Muscle layer of colon (tissue), 2 donors: ENCODE measurements around the gene THADA.

ENCODE experiments used
- H3K27ac ChIP-seq: one replicate; pipeline ENCODE4 v1.7.0; 2013; ENCODE audit warnings: low read depth, mild to moderate bottlenecking, low read length, moderate library complexity
- H3K27me3 ChIP-seq, 2 donors: one replicate each; pipeline ENCODE4 v1.7.0; 2013; ENCODE audit warnings: low read length in 2 of 2, mild to moderate bottlenecking in 2 of 2; ENCODE audit not compliant: insufficient read depth in 2 of 2, control insufficient read depth in 1 of 2
- H3K36me3 ChIP-seq: one replicate; pipeline ENCODE4 v1.7.0; 2013; ENCODE audit warnings: mild to moderate bottlenecking, low read length; ENCODE audit not compliant: insufficient read depth
- H3K4me1 ChIP-seq: one replicate; pipeline ENCODE4 v1.7.0; 2013; ENCODE audit warnings: mild to moderate bottlenecking, low read length; ENCODE audit not compliant: insufficient read depth
- H3K4me3 ChIP-seq, 2 donors: one replicate each; pipeline ENCODE4 v1.7.0; 2013; ENCODE audit warnings: low read length in 2 of 2, low read depth in 1 of 2, mild to moderate bottlenecking in 1 of 2, moderate library complexity in 1 of 2
- H3K9ac ChIP-seq: one replicate; pipeline ENCODE4 v1.7.0; 2013; ENCODE audit warnings: low read length
- H3K9me3 ChIP-seq: one replicate; pipeline ENCODE4 v1.7.0; 2013; ENCODE audit warnings: mild to moderate bottlenecking, low read length
- donor health status: abdominal sarcoma.
- donor health status: Adenocarcinoma of cecum.

The THADA gene

DNA sequence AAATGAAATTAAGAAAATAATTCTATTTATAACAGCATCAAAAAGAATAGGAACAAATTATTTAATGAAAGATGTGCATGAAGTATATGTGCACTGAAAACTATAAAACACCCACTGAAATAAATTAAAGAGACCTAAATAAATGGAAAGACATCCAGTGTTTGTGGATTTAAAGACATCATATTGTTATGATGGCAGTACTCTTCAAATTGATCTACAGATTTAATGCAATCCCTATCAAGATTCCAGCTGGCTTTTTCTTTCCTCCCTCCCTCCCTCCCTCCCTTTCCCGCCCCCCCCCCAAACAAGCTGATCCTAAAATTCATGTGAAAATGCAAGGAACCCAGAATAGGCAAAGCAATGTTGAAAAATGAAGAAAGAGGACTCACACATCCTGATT, 285.9 kb downstream of the THADA start:
- H3K9me3 ChIP-seq: no peaks in the 10 kb centered on the region
- no peak overlapping the region for H3K27ac ChIP-seq
- peaks cover 56% of the 10 kb centered on the region for H3K4me1 ChIP-seq
- H3K36me3 ChIP-seq: no peaks in the 10 kb centered on the region
- H3K4me3 ChIP-seq: no peak overlapping the region
- no peak overlapping the region for H3K9ac ChIP-seq
- H3K27me3 ChIP-seq: no peaks in the 10 kb centered on the region

DNA sequence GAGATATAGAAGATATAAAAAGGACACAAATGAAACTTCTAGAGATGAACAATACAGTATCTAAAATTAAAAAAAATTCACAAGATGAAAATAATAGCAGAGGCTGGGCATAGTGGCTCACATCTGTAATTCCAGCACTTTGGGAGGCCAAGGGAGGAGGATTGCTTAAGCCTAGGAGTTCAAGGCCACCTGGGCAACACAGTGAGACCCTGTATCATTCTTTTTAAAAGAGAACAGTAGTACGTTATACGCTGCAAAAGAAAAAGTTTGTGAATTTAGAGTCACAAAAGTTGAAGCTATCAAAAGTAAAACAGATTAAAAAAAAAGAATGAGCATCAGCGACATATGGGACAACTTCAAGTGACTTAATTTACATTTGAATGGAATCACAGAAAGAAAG, 287.9 kb downstream of the THADA start:
- Histone ChIP-seq H3K9ac (no peak overlapping the region), H3K4me3 (no peak overlapping the region), H3K36me3 (no peaks in the 10 kb centered on the region), H3K9me3 (no peaks in the 10 kb centered on the region), H3K27me3 (no peaks in the 10 kb centered on the region), H3K27ac (no peak overlapping the region), H3K4me1 (peaks cover 61% of the 10 kb centered on the region)

DNA sequence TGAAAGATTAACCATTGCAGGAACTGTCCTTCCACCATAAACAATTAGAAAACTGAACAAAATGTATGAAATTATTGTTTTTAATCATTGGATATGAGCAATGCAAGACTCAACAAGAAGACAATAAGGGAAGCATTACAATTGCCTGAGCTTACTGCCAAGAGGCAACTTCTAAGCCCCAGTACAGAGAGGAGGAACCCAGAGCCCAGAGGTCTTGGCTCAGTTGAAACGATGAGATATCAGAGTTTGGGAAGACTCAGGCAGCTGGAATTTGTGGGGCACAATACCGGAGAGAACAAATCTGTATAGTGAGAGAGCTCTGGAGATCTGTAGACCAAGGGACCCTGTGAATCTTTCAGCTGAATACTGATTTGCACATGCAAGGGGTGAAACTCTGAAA, 288.8 kb downstream of the THADA start:
- H3K4me1 ChIP-seq: peaks cover 58% of the 10 kb centered on the region
- H3K27me3 ChIP-seq: no peaks in the 10 kb centered on the region
- H3K36me3 ChIP-seq: no peaks in the 10 kb centered on the region
- no peaks in the 10 kb centered on the region for H3K9me3 ChIP-seq
- H3K4me3 ChIP-seq: no peak overlapping the region
- H3K27ac ChIP-seq: no peak overlapping the region
- H3K9ac ChIP-seq: no peak overlapping the region

DNA sequence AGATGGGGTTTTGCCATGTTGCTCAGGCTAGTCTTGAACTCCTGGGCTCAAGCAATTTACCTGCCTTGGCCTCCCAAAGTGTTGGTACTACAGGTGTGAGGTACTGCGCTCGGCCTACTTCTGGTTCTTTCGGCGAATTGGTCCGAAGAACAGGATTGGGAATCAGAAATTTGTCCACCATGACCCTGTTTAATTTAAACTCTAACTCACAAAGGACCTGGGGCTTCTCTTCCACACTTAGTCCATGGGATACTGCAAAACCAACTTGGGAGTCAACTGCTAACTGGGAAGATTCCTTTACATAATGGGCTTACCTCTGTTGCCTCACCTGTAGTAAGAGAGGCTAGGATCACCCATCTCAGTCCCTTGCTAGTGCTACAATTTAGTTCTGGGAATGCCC, 289.6 kb downstream of the THADA start:
- Histone ChIP-seq H3K36me3 (no peaks in the 10 kb centered on the region), H3K9ac (no peak overlapping the region), H3K27me3 (no peaks in the 10 kb centered on the region), H3K9me3 (no peaks in the 10 kb centered on the region), H3K4me3 (no peak overlapping the region), H3K27ac (no peak overlapping the region), H3K4me1 (peaks cover 59% of the 10 kb centered on the region)

DNA sequence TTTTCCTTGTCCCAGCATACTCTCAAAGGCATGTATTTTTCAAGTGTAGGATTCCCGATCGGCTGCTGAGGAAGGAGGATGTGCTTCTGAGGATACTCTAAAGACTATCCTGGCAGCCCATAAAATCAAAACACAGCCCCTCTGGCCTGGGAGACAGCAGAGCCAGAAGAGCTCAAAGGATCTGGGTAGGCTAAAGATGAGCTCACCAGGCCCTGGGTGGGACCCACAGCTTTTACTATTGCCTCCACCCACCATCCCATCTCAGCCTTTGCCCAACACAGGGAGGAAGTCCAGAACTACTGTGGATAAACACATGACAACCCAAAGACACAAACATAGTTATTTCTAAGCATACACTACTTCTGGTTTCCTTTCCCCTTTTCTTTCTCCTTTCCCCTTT, 290.3 kb downstream of the THADA start:
- Histone ChIP-seq H3K4me1 (peaks cover 63% of the 10 kb centered on the region), H3K9ac (no peak overlapping the region), H3K9me3 (no peaks in the 10 kb centered on the region), H3K4me3 (no peak overlapping the region), H3K36me3 (no peaks in the 10 kb centered on the region), H3K27me3 (no peaks in the 10 kb centered on the region), H3K27ac (peak overlapping the region; percentile 81)

DNA sequence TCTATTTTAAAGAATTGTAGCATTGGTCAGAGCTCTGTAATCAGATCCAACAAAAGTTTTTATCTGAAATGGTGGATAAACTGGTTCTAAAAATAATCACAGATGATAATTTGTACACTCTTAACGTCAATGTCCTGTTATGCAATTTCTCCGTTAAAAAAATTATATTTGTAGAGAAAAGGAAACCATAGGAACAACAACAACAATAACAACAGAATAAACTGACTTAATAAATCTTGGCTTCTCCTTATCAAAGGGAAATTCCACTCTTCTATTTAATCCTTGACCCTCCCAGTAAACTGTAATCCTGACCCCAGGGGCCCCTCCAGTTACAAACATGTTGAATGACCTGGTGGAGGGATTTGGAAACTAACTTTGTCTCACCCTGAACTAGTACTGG, 290.8 kb downstream of the THADA start:
- Histone ChIP-seq H3K4me1 (peaks cover 68% of the 10 kb centered on the region), H3K9me3 (no peaks in the 10 kb centered on the region), H3K4me3 (no peak overlapping the region), H3K36me3 (no peaks in the 10 kb centered on the region), H3K27ac (peak overlapping the region; percentile 81), H3K27me3 (no peaks in the 10 kb centered on the region), H3K9ac (no peak overlapping the region)

DNA sequence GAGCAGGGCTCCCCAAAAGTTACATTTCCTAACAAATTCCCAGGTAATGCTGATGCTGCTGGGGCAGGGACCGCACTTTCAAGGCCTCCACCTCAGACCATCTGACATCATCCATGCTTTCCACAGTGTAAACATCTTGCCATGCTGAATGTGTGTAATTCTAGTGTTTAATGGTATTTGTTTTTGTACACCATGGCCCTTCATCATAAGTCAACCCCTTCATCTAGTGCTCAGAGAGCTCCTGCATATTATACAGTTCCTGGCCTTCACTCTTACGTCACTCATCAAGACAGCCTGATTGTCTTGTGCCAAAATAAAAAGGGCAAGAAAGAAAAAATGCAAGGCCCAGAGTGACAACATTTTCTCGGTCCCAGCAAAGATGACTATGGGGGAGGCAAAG, 291.9 kb downstream of the THADA start:
- H3K27ac ChIP-seq: peak overlapping the region; percentile 2
- no peak overlapping the region for H3K9ac ChIP-seq
- H3K4me3 ChIP-seq: no peak overlapping the region
- H3K27me3 ChIP-seq: no peaks in the 10 kb centered on the region
- peaks cover 68% of the 10 kb centered on the region for H3K4me1 ChIP-seq
- no peaks in the 10 kb centered on the region for H3K9me3 ChIP-seq
- no peaks in the 10 kb centered on the region for H3K36me3 ChIP-seq

DNA sequence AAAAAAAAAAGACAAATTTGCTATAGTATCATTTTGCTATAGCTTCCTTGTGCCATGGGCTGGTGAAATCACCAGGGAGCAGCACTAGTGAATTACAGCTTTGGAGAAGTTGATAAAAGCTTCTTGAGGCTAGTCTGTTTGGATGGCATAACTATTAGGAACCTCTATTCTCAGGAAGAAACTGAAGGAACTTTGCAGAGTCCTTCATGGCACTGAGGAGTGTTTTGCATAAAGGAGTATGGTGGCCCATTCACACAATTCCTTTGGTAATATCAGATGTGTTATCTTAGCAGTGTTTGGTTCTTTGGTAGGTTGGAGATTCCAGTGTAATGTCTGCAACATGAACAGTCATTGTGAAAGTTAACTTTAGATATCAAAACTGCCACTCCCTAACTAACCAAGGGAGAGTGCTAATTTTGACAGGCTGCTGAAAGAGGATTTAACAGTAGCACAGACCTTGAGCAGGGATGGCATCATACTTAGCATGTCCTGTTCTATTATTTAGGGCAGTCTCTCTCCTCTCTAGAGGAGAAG, 292.8 kb downstream of the THADA start:
- no peaks in the 10 kb centered on the region for H3K36me3 ChIP-seq
- peaks cover 68% of the 10 kb centered on the region for H3K4me1 ChIP-seq
- no peak overlapping the region for H3K9ac ChIP-seq
- no peaks in the 10 kb centered on the region for H3K9me3 ChIP-seq
- H3K4me3 ChIP-seq: no peak overlapping the region
- H3K27me3 ChIP-seq: no peaks in the 10 kb centered on the region
- no peak overlapping the region for H3K27ac ChIP-seq

DNA sequence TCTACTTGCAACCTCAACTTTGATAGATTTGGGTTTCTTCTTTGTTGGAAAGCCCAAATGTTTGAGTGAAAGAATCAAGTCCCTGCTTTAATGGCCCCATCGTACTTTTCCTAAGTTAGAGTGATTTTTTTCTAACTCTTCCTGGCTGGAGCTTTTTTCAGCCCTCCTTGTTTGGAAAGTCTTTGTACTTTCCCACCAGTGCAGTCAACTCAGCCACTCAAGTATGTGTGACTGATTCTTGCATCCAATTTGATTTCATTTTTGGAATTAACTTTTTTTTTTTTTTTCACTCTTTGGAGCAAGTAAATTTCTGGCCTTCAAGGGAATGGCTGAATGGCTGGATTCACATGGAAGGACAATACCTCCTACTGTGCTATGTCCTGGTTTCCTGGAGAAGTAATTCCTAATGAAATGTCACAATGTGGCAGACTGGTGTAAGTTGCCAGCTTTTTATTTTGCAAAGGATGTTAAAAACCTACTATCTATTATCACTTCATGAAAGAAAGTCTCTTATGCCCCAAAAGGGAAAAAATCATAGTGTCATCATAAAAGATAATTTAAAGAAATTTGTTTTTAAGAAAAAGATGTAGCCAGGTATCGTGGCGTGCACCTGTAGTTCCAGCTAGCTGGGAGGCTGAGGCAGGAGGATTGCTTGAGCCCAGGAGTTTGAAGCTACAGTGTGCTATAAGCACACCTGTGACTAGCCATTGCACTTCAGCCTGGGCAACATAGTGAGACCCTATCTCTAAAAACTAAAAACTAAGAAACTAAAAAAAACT, 293.5 kb downstream of the THADA start:
- peaks cover 67% of the 10 kb centered on the region for H3K4me1 ChIP-seq
- H3K36me3 ChIP-seq: no peaks in the 10 kb centered on the region
- H3K9me3 ChIP-seq: no peaks in the 10 kb centered on the region
- H3K27ac ChIP-seq: peak overlapping the region; percentile 65
- H3K4me3 ChIP-seq: no peak overlapping the region
- no peaks in the 10 kb centered on the region for H3K27me3 ChIP-seq
- H3K9ac ChIP-seq: no peak overlapping the region

DNA sequence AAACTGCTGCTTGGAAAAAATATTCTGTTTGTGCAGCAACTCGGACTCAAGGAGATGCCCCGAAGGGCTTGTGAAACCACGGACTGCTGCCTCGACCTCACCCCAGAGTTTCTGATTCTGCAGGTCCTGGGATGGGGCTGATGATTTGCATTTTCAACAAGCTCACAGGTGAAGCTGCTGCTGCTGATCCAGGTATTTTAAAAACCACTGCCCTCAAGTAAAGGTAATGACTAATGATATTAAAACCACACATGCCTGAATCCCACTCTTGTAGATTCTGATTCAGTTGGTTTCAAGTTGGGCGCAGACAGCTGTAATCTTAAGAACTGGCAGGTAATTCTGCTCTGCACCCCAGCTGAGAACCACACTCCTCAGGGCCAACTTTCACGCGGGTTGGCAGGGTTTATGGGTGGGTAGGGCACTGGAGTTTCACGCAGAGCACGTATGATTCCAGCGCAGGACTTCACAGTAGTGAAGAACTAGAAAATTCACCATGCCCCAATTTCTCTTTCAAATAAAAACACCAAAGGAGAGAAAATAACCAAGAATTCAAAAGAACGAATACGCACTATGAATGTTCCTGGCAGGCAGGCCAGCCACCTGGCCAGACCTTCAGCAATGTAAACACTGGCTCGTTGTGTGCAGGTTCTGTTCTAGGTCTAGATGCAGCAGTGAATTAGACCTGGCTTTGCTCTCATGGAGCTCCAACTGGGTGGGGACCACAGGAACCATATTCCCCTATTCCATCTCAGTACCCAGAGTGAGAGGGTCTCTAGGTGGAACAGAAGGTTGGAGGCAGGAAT, 294.9 kb downstream of the THADA start:
- no peaks in the 10 kb centered on the region for H3K9me3 ChIP-seq
- H3K4me1 ChIP-seq: peaks cover 53% of the 10 kb centered on the region
- H3K4me3 ChIP-seq: peak overlapping the region in 1 of 2 donors; percentile 21
- H3K9ac ChIP-seq: peak overlapping the region; percentile 25
- H3K36me3 ChIP-seq: no peaks in the 10 kb centered on the region
- no peaks in the 10 kb centered on the region for H3K27me3 ChIP-seq
- peak overlapping the region; percentile 65 for H3K27ac ChIP-seq

DNA sequence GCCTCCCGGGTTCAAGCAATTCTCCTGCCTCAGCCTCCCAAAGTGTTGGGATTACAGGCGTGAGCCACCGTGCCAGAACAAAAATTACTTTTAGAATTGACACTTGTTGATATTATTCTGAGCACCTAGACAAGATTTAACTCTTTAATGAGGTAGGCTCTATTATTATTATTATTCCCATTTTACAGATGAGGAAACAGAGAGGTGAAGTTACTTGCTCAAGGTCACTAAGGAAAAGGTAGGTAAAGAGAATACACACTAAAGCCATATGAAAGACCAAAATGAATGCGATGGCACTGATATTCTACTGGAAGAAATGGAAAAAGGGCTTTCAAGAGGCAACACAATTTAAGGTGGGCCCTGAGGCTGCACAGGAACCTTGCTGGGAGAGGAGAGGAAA, 295.6 kb downstream of the THADA start:
- Histone ChIP-seq H3K27ac (peak overlapping the region; percentile 65), H3K9me3 (no peaks in the 10 kb centered on the region), H3K36me3 (no peaks in the 10 kb centered on the region), H3K4me3 (no peak overlapping the region), H3K9ac (no peak overlapping the region), H3K27me3 (no peaks in the 10 kb centered on the region), H3K4me1 (peaks cover 45% of the 10 kb centered on the region)
